ENCODE data around the gene ZCCHC14.
"Not testable (repeated sequence)": the region's sequence is repeated elsewhere in the genome, so short reads cannot be mapped to it uniquely, and the experiment has no call there.

Gene ZCCHC14

DNA sequence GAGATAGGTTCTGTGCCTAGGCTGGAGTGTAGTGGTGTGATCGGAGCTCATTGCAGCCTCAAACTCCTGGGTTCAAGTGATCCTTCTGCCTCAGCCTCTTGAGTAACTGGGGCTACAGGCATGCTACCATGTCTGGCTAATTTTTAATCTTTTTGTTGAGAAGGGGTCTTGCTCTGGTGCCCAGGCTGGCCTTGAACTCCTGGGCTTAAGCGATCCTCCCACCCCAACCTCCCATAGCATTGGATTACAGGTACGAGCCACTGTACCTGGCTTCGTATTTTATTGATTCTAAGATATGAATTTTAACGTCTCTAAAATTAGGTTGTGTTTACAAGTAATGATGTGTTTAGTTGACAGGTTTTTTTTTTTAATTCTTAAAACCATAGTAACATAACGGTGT lies 30.8 kb upstream of the ZCCHC14 start:
- not testable (repeated sequence) for DNase-seq

- DNase-seq: not testable (repeated sequence)
Observed at GRCh38 chr16:87521764-87522163, 28.9 kb upstream of the ZCCHC14 start.

DNA sequence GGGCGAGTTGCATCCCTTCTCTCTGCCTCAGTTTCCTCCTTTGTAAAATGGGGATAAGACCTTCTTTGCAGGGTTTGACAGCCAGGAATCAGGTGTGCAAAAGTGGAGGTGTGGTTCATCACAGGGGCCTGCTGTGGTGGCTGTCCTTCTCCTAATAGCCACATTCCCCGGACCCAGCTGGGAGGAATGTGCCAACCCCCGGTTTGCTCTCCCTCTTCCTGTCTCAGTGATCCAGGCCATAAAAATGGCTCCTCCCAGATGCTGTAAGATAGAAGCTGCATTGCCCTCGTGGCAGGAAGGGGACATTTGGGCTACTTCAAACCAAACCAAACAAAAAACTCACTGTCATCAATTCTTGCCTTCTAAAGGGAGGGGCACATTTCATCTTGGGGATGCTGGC lies 26.3 kb upstream of the ZCCHC14 start:
- DNase-seq: not testable (repeated sequence)

- DNase-seq: peak; percentile 44
Observed at GRCh38 chr16:87518430-87519051, 25.7 kb upstream of the ZCCHC14 start.

DNA sequence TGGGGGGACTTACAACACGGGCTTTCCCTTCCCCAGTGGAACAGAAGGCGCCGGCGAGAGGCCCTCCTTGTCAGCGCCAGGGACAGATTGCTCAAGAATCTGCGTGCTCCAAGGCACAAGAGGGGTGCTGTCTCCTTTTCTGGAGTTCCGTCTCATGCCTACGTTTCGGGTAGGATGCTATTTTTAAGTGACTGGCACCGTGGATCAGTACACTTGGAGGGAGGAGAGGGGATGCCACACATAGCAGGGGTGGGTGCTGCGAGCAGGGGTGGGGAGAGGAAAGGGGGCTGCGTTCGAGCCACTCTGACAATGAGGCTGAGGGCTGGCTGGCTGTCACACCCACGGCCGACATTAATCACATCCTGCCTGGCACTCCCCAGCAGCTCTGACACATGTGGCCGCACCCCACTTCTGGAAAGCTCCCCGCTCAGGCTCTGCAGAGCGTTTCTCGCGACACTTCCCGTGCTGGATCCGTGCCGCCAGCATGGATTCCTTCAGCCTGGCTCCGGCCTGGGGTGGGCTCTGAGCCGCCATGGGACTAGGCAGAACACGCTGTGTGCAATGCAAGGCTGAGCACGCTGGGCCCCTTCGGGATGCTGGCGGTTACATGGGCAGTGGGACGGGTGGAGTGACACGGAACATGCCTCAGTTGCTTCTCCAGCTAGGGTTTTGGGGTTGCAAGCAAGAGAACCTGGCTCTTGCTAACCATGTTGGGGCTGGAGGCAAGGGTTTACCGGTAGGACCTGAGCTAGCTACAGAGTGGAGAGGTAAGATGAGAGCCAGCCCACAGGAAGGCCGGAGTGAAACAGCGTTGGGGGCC lies 25.0 kb upstream of the ZCCHC14 start:
- not testable (repeated sequence) for DNase-seq

DNA sequence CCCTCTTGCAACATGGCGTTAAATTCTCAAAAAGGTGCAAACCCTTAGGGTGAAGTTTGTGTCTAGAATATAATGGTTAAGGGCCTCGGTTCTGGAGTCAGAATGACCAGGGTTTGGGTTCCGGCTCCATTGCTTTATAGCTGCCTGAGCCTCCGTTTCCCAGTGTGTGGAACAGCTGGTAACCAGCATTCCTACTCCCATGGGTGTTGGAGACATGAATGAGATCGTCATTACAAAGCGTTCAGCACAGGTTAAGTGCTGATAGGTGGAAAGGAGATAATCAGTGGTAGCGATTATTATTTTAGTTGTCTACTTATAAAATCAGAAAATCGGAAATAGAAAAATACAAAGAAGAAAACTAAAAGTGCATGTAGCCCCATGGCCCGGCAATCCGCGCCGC lies 23.5 kb upstream of the ZCCHC14 start:
- DNase-seq: no peak

GRCh38 chr16:87515475-87516330 lies 22.9 kb upstream of the ZCCHC14 start:
- DNase-seq: no peak

DNA sequence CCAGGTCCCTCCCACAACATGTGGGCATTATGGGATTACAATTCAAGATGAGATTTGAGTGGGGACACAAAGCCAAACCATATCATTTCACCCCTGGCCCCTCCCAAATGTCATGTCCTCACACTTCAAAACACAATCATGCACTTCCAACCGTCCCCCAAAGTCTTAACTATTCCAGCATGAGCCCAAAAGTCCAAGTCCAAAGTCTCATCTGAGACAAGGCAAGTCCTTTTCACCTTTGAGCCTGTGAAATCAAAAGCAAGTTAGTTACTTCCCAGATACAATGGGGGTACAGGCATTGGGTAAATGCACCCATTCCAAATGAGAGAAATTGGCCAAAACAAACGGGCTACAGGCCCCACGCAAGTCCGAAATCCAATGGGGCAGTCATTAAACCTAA lies 17.0 kb upstream of the ZCCHC14 start:
- DNase-seq: not testable (repeated sequence)

DNA sequence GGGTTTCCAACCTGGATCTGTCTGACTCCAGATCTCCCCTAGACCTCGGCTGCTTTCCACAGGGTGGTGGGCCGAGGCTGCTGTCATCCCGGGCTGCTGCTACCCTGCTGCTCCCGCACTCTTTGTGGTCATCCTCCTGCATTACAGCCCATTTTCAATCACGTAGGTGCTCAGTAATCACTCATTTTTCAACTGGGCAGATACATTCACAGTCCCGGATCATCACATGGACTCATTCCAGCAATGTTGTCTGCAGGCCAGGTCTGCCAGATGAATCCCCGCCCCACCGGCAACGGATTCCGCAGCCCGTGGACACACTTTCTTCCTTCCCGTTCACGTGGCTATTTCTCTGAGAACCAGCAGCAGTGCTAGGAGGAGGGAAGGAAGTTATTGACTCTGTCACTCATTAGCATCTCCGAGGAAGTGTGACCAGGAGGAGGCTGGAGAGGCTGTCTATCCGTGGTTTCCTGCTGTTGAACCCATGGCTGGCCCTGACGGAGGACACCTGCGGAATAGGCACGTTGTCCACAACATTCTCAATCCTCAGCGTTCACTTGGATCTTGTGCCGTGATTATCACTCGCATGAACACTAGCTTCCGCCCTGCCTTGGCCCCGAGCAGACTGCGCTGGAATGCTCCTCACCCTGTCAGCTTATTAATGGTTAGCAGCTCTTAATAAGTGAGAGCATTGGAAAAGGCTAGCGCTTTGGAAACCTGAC lies 14.7 kb upstream of the ZCCHC14 start:
- DNase-seq: no peak

- no peak for DNase-seq
Observed at GRCh38 chr16:87506423-87507350, 13.9 kb upstream of the ZCCHC14 start.

DNA sequence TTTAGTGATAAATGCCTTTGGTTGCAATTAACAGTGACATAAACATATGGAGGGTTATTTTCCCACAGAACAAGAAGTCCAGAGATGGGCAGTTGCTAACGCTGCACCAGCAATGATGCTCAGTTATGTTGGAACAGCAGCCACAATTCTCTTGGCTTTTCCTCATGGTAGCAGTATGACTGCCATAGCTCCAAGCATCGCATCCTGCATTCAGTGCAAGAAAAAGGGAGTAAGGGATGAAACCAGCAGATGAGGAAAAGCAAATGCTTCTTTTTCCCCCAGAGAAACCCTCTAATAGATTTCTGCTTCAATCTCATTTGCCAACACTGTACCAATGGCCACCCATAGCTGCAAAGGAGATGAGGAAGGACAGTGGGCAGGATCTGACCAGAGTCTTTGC lies 13.0 kb upstream of the ZCCHC14 start:
- DNase-seq: no peak

DNA sequence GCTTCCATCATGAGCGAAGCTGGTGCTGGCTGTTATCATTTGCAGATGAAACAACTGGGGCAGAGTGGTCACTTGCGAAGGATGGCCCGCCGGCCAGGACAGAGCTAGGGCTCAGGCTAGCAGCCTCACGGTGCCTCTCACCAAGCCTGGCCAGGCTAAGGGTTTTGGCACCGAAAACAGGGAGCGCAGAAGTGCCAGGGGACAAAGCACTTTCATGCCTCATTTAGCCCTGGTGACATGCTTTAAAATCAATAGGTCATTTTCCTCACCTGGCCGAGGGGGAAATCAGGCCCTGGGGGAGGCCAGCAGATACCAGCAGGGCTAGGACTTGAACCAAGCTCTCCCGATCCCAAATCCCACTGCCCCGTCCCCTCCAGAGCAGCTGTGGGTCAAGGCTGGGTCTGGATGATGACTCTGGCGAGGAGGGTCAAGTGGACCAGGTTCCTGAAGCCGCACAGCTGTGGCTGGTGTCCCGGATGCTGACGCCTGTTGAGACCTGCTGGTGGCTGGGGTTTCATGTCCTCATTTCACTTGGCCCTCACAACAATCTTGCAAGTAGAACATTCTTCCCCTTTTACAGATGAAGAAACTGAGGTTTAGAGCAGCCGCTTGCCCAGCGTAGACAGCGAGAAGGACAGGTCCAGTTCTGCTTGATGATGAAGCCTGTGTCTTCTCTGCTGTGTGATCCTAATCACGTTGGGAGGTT lies 10.6 kb upstream of the ZCCHC14 start:
- not testable (repeated sequence) for DNase-seq

DNA sequence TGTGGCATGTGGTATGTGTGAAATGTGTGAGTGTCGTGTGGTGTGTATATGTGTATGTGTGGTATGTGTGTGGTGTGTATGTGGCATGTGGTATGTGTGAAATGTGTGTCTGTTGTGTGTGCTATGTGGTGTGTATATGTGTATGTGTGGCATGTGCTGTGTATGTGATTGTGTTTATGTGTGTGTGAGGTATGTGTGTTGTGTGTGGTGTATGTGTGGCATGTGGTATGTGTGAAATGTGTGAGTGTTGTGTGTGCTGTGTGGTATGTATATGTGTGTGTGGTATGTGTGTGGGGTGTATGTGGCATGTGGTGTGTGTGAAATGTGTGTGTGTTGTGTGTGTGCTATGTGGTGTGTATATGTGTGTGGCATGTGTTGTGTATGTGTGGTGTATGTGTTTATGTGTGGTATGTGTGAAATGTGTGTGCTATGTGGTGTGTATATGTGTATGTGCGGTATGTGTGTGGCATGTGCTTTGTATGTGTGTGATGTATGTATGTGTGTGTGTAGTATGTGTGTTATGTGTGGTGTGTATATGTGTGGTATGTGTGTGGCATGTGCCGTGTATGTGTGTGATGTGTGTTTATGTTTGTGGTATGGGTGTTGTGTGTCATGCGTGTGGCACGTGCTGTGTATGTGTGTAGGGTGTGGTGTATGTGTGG lies 9.6 kb upstream of the ZCCHC14 start:
- DNase-seq: no peak

DNA sequence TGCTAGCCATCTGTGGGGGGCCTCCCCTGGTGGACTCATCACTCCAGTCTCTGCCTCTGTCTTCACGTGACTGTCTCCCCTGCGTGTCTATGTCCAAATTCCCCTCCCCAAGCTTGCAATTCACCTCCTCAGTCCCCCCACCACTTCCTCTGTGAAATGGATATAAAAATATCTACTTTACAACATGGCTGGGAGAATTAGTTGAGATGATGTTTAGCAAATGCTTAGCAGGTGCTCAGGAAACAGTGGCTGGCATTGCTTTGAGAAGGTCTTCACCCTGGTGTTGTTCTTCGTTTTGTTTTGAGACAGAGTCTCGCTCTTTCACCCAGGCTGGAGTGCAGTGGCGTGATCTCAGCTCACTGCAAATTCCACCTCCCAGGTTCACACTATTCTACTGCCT lies 8.3 kb upstream of the ZCCHC14 start:
- DNase-seq: no peak

- DNase-seq: no peak
Observed at GRCh38 chr16:87499189-87499486, 6.3 kb upstream of the ZCCHC14 start.

- no peak for DNase-seq
Observed at GRCh38 chr16:87498324-87499188, 5.7 kb upstream of the ZCCHC14 start.

- not testable (repeated sequence) for DNase-seq
Observed at GRCh38 chr16:87497767-87498290, 5.0 kb upstream of the ZCCHC14 start.

- DNase-seq: not testable (repeated sequence)
Observed at GRCh38 chr16:87497023-87497766, 4.4 kb upstream of the ZCCHC14 start.

- DNase-seq: no peak
Observed at GRCh38 chr16:87496447-87496801, 3.6 kb upstream of the ZCCHC14 start.

Data from T1000 (cell line).